VCaP (cell line): Measurements from ENCODE around the gene TASP1.

ENCODE experiments used
- H3K27ac ChIP-seq: fragments of 450-650 bp; 2 replicates; pipeline ENCODE4 v1.5.1; 2017
- CTCF ChIP-seq: fragments of 450-650 bp; conservative IDR thresholded peaks from 2 replicates; pipeline ENCODE4 v1.5.1; 2017; ENCODE audit warnings: mild to moderate bottlenecking, moderate library complexity

TASP1 gene

GRCh38 chr20:13342469-13343242 lies 296.1 kb downstream of the TASP1 start:
- no peak for TF ChIP-seq CTCF
- H3K27ac ChIP-seq: no peak overlapping the region

DNA sequence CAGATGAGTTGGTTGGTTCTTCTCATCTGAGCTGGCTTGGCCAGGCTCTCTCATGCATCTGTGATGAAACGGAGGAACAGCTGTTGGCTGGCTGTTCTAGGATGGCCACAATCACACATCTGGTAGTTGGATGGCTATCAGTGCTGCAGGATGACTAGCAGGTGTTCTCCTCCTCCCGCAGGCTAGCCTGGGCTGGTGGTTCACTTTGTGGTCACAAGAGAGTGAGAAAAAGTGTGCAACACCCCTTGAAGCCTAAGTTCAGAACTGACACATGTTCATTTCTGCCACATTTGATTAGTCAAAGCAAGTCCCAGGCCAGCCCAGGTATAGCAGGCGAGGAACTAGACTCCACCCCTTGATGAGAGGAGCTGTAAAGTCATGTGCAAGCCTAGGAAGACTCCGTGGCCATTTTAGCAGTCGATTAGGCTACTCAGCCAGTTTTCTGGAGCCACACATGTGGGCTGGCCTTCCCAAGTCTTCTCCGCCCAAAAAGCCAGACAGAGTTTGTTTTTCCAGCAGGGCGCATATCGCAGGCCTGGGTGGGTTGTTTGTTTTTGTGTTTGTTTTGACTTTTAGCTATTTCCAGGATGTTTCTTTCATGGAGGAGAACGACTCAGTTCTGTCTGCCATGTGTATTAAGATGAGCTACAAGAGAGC lies 296.9 kb downstream of the TASP1 start:
- H3K27ac ChIP-seq: no peak overlapping the region
- TF ChIP-seq CTCF: no peak

- TF ChIP-seq CTCF: no peak
- H3K27ac ChIP-seq: no peak overlapping the region
Measured at GRCh38 chr20:13340088-13340487, 298.6 kb downstream of the TASP1 start.
